ENCODE data around the gene C4orf50.

Gene C4orf50

GRCh38 chr4:6043843-6044242 lies 25.6 kb upstream of the C4orf50 start:
- DNase-seq (ENCODE audit: low read depth, low spot score), result no peak

DNA sequence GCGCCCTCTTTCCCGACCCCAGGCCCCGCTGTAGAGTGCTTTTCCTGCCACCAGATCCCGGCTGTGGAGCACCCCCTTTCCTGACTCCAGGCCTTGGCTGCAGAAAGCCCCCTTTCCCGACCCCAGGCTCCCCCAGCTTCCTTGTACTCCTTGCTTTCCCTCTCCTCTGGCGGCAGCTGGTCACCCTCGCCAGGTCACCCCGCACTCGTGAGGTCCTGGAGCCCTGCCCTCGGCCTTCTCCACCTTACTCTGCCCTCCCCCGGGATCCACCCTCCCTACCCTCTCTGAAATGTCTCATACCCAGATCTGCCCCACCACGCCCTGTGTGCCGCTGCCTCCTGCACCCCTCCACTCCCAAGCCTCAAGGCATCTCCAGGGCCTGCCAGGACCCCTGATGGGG lies 25.0 kb upstream of the C4orf50 start:
- DNase-seq (ENCODE audit: low read depth, low spot score), result no peak

- no peak for DNase-seq (ENCODE audit: low read depth, low spot score)
Observed at GRCh38 chr4:6042293-6043063, 24.2 kb upstream of the C4orf50 start.

DNA sequence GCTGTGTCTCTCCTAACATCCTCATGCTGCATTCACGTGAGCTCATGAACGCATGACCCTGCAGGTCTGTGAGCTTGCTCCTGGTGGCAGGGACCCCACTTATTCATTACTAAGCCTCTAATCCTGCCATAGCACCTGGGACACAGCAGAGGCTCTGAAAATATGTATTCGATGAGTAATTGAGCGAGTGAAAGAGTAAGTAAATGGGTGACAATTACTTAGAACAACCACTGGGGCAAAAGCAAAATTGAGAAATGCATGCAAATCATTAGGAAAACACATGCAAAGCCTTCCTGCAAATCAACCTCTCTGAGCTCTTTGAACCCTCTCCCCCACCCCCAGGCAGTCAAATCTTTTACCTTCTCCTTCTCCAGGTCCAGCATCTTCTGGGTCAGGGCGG lies 23.6 kb upstream of the C4orf50 start:
- no peak for DNase-seq (ENCODE audit: low read depth, low spot score)

DNA sequence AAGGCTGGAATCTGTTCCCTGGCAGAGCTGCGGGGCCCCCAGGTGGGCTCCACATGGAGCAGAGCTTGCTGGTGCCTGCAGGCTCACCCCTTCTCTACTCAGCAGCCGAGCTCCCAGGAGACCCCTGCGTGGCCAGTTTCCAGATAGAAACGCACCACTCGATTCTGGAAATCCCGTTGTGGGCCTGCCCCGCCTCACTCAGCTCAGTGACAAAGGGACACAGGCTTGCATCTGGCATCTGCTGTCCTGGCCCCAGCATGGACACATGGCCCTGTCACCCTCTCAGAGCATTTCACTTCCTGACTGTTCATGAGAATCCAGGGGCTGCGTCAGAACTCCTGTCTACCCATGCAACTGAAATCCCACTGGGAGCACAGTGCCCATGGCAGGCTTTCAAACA lies 20.5 kb upstream of the C4orf50 start:
- no peak for DNase-seq (ENCODE audit: low read depth, low spot score)

DNA sequence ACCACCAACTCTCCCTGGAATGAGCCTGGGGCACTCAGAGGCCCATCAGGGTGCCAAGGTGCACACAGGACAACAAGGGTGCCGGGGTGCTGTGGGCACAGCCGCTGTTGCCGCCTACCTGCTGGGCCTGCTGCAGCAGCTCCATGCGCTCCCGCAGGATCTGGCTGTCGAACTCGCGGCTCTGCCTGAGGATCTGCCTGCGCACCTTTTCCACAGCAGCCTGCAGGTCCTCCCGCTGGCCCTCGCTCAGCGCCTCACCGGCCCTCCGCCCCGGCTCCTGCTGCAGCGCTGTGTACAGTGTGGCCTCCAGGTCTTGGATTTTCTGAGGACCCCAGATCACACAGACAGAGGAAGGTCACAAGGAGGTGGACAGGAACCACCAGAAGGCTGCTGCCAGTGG lies 17.6 kb upstream of the C4orf50 start:
- DNase-seq (ENCODE audit: low read depth, low spot score), result no peak

- no peak for DNase-seq (ENCODE audit: low read depth, low spot score)
Observed at GRCh38 chr4:6033381-6033780, 15.2 kb upstream of the C4orf50 start.

GRCh38 chr4:6032249-6033244 lies 14.3 kb upstream of the C4orf50 start:
- DNase-seq (ENCODE audit: low read depth, low spot score), result no peak

- DNase-seq (ENCODE audit: low read depth, low spot score), result no peak
Observed at GRCh38 chr4:6031846-6032245, 13.6 kb upstream of the C4orf50 start.

DNA sequence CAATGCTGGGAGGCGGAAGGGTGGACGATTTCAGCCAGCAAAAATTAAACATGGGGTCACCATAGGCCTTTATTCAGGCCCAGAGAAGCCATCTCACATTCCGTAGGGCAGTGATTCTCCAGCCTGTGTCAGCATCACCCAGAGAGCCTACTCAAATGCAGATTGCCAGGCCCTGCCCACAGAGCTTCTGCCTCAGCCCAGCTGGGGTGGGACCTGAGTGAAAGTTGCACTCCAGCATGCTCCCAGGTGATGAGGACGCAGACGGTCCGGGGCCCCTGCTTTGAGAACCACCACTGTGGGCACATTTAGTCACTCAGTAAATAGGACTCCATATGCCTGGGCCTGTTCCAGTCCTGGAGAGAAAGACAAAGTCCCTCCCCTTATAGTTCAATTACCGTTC lies 12.4 kb upstream of the C4orf50 start:
- no peak for DNase-seq (ENCODE audit: low read depth, low spot score)

DNA sequence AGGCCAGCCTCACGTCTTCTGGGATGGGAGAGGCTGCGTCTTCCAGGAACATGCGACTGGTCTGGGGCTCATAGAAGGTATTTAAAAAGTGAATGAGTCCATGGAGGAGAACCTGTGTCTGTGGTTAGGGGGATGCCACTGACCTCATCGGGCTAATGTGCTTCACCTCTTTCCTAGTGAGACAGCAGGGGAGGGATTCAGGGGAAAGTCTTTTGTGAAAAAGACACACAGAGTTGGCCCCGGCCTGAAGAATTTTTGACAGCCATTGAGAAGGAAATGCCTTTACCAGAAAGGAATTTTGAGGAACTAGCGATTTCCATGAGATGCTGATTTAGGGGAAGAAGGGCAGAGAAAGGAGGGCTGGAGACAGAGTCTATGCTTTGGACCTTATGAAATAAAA lies 11.0 kb upstream of the C4orf50 start:
- no peak for DNase-seq (ENCODE audit: low read depth, low spot score)

- DNase-seq (ENCODE audit: low read depth, low spot score), result no peak
Observed at GRCh38 chr4:6028168-6028567, 9.9 kb upstream of the C4orf50 start.

DNA sequence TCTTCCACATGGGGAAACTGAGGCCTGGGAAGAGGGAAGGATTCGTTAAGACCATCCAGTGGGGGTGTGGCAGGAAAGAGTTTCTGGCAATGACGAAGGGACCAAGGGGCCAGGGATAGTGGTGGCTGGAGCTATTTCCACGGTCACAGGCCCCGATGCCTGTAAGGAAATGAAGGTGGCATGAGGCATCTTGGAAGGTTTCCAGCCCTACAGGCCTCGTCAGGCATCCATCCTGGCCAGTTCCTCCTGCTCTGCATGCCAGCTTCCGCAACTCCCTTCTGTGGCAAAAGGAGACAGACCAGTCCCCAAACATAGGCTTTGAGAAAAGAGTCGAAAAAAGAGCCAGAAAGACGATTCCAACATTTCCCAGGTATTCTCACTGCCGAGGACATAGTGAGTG lies 9.2 kb upstream of the C4orf50 start:
- no peak for DNase-seq (ENCODE audit: low read depth, low spot score)

GRCh38 chr4:6024313-6024960 lies 6.2 kb upstream of the C4orf50 start:
- DNase-seq (ENCODE audit: low read depth, low spot score), result no peak

GRCh38 chr4:6023731-6024130 lies 5.5 kb upstream of the C4orf50 start:
- no peak for DNase-seq (ENCODE audit: low read depth, low spot score)

DNA sequence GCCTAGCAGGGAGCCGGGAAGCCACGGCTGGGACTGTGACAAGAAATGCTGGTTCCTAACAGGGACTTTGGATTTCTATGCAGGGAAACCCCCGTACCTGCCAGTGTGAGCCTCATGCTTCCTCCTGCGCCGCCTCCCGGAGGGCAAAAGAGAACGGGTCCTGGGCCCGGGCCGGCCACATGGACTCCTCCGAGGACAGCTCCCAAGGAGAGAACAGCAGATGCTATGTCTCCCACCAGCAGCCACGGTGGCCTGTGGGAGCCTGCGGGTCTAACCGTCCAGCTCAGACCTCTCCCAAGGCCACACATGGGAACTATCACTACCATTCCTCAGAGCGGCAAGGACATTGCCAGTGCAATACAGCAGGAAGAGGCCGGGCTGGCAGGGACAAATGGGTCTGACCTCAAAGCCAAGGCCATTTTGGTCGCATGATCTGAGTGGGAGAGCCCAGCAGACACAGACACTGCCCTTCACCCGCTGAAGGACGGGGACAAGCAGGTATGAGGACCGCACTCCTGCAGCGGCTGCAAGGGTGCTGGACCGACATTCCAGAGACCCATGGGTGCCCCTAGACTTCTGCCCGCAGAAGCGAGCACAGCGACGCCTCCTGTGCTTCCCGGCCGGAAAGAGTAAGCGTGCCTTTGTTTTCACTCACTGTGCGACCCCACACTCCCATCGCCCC lies 4.5 kb upstream of the C4orf50 start:
- no peak for DNase-seq (ENCODE audit: low read depth, low spot score)

DNA sequence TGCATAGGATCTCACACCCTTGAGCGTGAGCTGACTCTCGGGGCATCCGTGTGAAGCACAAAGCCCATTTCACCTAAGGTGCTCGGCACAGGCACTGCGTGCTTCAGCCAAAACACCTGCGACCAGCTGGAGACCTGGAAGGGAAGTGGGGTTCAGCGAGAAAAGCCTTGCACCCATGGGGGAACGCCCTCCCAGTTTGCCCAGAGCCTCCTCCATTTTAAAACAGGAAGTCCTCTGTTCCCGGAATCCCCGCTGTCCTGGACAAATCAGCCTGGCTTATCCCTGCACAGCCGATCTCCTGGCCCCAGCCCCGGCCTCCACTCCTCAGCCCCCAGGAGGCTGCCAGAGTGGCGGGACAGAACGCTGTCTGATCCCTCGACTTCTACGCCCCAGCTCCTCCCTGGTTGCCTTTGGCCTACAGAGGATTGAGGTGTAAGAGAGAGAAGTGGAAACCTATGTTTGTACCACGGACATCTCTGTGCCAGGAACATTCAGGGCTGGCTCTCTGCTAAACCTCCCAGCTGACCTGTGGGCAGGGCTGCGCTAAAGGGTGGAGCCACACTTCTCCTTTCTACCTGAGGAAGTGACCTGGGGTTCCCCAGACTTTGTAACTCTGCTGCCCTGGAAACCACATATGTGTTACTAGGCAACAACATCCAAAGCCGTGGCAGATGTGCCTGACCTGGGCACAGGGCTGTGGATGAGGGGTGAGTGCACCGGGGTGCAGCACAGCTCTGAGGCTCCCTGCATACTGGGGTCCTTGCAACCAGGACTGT lies 3.8 kb upstream of the C4orf50 start:
- no peak for DNase-seq (ENCODE audit: low read depth, low spot score)

- DNase-seq (ENCODE audit: low read depth, low spot score), result no peak
Observed at GRCh38 chr4:6020613-6021012, 2.4 kb upstream of the C4orf50 start.

- DNase-seq (ENCODE audit: low read depth, low spot score), result peak; percentile 12
Observed at GRCh38 chr4:6019316-6020263, 1.4 kb upstream of the C4orf50 start.

DNA sequence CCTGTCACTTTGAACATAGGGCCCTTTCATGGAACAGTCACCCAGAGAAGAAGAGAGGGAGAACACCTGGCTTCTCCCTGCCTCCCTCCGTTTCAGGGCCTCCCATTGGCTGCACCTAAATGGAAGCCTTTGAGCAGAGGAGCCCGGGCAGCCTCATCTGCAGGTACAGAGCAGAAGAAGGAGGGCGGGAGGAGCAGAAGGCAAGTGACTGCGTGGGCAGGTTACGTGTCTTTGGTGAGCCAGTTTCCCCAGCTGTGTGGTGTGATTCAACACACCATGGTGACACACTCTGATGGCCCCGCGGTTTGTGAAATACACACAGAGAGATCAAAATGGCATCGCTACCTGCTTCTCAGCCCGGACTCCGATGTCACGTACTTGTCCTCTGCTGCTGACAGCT lies 431 bp downstream of the C4orf50 start:
- no peak for DNase-seq (ENCODE audit: low read depth, low spot score)
